GM18868 (cell line): ENCODE results near the gene CCDC3.

Experiments
- ATAC-seq: cut with Tn5 transposase; IDR thresholded peaks from one replicate; pipeline ENCODE4 v1.9.1; 2021; ENCODE audit warnings: mild to moderate bottlenecking, moderate library complexity; ENCODE audit not compliant: unreplicated experiment

Gene CCDC3

DNA sequence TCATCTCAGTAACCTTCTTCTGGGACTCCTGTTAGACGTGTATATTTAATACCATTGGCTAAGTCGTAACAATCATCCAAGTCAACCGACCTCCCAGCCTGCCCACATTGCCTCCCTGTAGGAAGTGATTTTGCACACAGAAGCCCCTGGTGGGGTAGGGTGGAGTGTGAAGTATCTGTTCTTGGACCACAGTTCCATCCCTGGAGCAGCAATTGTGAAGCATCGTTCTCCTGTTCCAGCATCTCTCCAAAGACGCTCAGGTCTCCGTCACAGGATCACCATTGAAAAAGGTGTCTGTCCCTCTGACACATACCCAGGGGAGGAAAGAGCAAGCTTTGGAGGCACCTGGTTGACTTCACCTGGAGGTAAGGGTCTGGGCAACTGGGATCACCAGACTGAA lies 72.9 kb downstream of the CCDC3 start:
- ATAC-seq, result no peak

DNA sequence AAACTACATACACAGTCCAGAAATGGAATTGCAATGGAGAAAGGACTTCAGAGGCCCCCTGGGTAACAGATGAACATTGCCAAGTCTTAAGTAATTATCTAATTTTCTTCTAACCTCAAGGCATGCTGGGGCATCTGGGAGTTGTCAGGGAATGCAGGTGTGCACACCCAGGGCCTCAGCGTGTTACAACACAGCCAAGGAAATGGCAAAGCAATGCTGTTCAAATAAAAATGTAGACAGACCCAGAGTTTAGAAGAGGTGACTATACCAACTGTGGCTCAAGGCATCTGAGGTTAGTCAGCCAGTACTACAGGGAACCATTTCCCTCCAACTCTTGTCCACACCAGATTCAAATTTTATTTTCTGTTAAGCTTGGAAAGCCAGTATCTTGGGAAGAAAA lies 73.6 kb downstream of the CCDC3 start:
- no peak for ATAC-seq

DNA sequence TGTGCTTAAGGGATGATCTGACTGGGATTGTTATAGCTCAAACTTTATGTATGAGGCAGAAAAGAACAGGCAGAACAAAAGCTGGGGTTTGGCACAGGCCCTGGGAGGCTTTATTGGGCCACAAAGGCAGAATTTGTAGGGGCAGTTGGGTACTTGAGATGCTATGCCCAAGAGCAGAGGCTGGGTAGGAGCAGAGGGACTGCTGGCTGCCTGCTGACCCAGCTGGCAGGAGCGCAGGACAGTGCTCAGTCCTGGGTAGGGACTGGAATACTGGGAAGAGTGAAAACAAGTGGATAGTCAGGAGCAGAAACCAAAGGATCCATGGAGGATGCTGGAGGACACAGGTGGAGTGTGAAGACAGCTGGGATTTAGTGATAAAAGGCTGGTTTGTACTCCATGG lies 75.7 kb downstream of the CCDC3 start:
- no peak for ATAC-seq

DNA sequence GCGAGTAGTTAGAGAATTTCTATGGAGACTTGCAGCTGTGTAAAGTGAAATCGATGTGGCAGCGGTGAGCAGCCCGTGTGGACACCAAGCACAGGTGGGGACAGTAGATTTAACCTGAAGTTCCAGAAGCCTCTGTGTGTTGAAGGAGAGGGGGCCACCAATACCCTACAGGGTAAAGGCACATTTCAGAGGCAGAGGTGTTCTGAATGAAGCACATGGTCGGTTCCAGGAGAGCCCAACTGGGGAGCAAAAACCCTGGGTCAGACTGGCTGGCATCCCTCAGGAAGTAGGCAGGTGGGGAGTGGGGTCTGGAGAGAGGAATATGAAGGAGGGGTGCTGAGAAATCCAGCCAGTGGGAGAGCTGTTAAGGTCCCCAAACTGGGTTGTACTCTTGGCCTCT lies 76.6 kb downstream of the CCDC3 start:
- no peak for ATAC-seq

DNA sequence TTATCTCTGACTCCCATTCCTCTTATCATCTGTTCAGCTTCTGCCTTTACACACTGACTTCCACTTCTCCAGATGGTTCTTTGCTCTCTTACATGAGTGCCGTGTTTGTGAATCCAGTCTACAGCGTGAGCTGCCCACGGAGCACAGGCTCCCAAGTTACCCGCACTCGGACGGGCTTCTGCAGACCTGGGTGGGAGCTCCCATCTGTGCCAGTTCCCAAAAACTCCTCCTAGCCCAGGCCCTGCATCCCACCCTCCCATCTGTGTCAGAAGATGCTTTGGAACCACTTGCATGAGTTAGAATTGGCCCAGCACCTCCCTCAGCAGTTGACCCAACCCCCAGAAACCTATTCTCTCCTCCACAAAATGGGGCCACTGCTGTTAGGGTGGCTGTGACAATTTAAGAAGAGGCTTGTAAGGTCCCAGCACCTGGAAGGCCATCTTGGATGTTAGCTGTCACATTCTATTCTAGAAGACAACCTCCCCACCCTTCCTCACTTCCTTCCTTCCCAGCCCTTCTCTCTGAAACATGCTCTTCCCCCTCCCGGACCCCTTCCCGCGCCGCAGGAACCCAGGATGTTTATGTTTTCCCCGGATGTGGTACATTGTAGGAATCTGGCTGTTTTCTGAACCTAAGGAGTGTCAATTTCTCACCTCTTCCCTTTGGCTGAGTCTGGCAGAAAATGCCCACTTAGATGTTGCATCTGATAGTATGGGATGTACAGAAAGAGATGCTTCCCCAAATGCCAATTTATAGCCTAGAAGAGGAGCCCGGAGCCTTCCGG lies 79.2 kb downstream of the CCDC3 start:
- ATAC-seq, result no peak

DNA sequence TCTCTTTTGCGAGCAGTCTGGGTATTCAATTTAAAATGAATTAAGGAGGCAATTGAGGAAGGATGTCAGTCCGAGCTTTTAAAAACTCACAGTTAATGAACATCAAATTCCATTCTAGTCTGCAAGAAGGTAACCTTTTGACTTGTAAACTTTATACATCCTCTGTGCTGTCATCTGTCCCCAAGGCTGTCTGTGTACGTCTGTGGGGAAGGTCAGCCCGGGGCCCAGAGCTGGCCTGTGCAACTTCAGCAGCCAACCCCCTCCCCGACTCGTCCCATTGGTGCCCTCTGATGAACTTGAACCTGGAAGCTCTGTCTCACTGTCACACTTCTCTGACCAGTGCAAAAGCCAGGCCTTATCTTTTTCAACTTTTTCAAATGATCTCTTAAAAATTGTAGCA lies 80.3 kb downstream of the CCDC3 start:
- no peak for ATAC-seq

DNA sequence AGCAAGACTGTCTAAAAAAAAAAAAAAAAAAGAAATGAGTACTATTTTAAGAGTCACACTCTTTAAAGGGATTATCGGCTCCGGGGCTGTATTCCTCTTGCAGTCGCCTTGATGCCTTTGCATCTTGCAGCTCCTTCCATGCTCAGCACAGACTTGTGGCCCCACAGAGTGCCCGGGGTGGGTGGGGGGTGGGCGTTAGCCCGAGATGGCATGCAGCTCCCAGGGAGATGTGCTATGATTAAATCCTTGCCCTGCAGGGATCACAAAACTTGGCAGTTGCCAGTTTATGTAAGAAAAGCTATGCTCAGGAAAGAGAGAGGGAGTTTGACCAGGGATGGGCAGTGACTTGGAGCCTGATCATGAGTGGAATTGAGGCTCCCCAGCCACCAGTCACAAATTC lies 81.9 kb downstream of the CCDC3 start:
- no peak for ATAC-seq

DNA sequence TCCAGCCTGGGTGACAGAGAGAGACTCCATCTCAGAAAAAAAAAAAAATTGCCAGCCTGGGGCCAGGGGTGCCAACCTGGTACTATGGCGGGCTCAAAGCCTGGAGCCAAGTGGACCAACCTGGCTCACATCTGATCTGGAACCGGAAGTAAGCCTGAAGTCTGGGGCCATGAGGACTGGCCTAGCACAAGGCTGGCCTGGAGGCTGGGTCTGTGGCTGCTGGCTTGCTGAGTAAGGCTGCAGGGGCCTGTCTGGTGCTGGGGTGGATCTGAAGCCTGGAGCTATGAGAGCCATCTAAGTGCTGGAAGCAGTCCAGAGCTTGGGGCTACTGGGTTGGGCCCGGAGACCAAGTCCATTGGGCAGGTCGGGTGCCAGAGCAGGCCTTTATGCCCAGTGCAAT lies 84.9 kb downstream of the CCDC3 start:
- no peak for ATAC-seq

DNA sequence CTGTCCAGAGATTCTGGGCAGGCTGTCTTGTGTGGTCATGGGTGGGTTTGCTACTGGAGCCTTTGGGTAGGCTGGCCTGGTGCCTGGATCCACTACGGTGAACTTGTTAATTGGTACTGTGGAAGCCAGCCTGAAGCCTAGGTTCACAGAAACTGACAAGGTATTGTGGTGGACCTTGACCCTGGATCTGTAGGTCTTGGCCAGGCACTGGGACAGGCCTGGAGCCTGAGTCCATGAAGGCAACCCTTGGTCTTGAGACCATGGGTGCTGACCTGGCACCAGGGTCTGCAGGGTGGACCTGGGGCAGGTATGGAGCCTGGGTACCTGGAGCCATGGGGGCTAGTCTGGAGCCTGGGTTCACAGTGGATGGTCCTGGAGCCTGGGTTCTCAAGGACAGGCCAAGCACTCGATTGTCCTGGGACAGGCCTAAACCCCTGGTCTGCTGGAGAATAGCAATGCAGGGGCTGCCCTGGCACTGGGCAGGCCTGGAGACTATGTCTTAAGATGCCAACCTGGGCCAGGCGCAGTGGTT lies 85.8 kb downstream of the CCDC3 start:
- no peak for ATAC-seq

DNA sequence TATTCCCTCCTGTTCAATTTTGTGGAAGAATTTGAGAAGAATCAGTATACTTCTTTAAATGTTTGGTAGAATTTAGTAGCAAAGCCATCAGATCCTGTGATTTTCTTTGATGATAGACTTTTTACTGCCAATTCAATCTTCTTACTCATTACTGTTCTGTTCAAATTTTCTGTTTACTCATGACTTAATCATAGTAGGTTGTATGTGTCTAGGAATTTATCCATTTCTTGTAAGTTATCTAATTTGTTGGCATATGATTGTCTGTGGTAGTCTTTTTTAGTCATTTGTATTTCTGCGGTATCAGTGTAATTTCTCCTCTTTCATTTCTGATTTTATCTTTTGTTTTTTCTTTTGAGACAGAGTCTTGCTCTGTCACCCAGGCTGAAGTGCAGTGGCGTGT lies 87.4 kb downstream of the CCDC3 start:
- ATAC-seq, result no peak

DNA sequence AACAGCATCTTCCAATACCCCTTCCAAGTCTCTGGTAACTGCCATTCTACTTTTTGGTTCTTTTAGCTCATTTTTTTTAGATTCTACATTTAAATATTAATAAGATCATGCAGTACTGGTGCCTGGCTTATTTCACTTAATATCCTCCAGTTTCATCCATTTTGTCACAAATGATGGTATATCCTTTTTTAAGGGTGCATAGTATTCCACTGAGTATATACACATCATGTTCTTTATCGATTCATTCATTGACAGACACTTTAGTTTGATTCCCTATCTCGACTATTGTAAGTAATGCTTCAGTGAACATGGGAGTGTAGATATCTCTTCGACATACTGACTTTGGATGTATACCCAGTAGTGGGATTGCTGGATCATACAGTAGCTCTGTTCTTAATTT lies 89.7 kb downstream of the CCDC3 start:
- no peak for ATAC-seq

DNA sequence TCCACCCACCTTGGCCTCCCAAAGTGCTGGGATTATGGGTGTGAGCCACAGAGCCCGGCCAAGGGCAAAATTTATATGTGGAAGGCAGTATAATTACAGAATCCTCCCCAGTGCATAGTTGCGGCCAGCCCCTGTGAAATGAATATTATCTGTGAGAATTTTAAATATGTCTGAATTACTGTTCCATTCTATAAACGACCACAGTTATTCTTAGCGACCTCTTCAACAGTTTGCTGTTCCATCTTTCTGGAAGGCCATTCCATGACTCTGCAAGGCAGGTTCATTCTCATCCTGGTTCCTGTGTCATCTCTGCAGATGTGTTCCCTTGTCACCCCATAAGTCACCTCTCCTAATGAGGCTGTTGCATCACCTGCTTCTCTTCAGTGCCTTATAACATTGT lies 90.7 kb downstream of the CCDC3 start:
- no peak for ATAC-seq

DNA sequence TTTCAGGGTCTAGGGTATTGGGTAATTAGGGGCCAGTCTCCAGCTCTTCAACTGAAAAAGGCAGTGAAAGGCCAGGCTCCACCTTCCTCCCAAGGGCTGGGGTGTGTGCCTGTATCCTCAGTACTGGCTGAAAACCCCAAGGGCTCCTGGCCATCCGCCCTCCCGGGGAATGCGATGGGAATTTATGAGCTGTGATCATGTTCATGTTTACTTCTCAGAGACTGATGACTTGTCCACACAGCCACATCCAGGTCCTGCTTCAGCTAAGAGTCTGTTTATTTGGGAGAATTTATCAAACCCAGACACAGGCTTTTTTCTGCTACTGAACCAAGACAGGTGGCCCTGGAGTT lies 91.7 kb downstream of the CCDC3 start:
- no peak for ATAC-seq

DNA sequence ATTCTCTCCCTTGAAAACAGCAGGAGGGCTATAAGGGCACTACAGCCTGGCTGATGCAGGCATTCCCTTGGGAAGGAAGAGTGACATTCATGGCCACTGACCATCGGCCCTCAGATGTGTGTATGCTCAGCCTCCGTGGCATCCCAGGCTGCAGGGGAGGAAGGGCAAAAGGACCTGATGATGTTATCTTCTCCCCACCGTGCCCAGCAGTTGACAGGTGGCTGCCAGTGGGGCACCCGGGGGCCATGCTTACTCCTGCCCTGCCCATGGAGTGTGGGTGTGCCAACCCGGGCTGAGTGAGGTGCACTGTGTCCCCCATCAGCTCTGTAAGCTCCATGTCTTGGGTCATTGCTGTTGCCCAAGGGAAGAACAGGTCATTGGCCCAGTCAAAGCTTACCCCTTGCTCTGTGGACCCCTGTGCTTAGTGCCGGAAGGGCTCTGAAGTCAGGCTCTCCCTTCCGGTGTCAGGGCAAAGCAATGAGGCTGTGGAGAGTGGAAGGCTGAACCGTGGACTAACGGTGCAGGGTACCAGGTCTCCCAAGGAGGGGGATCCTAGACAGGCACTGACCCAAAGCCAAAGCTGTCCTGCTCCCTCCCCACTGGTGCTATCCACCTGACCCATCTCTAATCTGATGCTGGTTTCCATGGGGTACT lies 92.2 kb downstream of the CCDC3 start:
- ATAC-seq, result no peak

DNA sequence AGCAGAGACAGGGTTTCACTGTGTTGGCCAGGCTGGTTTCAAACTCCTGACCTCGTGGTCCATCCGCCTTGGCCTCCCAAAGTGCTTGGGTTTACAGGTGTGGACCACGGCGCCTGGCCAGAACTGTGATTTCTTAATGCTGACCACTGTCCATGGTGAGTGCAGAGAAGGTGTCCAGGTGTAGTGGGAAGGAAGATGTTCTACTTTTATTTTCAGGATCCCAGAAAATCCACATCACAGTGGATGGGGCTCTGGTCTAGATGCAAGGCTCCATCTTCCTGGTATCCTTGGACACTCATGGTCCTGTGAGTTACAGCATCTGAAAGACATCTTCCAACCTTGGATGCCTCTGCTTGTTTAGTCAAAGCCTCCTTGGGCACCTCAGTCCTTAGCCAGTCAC lies 92.7 kb downstream of the CCDC3 start:
- ATAC-seq, result no peak

DNA sequence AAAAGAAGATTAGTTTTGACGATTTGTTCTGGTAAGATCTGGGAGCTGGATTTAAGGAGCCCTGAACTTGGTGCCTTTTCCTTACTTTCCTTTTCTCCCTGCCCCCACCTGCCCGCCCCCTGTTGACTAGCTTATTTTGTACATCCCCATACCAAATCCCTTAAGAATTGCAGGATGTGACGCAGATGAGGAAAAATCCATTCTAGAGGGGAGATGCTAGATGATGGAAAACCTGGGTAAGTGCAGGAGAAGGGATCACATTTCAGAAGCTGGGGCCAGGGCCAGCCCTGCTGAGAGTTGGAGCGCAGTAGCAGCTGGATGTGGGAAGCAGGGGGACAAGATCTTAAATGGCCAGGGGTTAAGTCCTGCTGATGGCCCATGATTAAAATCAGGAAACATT lies 93.9 kb downstream of the CCDC3 start:
- ATAC-seq, result no peak

DNA sequence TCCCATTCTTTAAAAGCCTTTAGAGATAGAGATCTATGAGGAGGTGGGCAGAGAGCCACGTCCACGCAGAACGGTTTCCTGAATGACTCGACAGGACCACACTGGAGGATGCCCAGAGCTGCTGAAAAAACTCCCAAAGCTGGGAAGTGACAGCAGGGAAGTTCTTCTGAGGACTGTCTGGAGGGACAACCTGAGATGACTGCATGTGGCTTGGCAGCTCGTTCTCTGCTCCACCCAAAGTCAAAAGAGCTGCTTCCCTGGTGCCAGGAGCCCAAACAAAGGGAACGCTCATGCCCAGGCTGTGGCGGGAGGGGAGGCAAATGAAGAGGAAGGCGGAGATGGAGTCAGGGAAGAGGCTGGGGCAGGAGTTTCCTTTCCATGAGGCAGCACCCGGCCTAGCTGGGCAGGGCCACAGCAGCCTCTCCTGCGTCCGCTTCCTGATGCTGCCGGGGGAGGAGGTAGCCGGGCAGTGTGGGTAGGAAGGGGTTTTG lies 95.4 kb downstream of the CCDC3 start:
- ATAC-seq, result no peak

DNA sequence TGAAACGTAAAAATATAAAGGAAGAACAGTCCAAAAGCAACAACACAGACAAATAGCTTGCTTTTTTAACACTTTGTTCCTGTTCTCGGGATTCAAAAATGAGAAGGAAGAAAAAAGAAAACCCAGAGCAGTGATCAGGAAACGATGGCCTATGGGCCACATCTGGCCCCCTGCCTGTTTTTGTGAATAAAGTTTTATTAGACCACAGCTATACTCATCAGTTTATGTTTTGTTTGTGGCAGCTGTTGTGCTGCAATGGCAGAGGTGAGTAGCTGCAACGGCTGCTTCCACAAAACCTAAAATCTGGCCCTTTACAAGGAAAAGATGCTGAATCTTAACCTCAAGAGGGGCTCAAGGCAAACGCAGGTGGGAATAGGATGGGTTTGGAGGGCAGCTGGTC lies 96.4 kb downstream of the CCDC3 start:
- no peak for ATAC-seq

DNA sequence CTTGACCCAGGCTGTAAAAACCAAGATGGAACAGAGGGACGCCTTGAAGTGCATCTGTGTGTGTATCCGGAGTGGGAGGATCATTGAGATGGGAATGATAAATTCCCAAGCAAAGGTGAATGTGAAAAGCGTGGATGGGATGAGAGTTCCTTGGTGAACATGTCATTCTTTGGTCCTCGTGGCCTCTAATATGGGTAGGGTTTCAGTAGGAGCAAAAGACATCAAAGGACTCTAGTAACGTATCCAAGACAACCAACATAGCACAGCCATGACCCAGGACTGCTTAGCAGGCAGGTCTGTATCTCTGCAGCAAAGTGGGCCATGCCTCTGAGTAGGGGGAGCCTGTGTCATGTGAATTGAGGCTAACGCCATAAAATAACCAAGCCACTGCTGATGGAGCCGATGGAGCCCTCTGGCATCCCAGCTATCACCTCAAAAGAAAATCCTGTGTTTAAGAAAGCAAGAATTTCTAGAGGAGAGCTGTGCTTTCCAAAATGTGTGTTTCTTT lies 98.6 kb downstream of the CCDC3 start:
- ATAC-seq, result no peak

DNA sequence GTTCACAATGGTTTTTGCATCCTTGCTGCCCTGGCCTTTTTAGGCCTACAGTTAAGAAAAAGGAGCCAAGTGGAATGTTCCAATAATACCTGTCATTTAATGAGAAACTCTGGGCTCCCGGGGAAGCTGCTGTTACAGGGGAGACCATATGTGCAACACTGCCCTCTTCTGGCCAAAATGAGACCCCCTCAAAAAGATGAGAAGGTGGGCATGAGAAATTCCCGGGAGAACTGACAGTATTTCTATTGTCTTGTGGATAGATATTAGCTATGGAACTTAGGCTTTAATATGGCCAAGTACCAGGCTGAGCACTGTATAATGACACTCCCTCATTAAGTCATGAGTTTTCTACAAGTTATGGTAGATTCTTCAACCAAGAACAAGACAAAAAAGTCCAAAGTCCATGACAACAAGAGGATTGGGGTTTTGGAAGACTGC lies 99.4 kb downstream of the CCDC3 start:
- no peak for ATAC-seq

DNA sequence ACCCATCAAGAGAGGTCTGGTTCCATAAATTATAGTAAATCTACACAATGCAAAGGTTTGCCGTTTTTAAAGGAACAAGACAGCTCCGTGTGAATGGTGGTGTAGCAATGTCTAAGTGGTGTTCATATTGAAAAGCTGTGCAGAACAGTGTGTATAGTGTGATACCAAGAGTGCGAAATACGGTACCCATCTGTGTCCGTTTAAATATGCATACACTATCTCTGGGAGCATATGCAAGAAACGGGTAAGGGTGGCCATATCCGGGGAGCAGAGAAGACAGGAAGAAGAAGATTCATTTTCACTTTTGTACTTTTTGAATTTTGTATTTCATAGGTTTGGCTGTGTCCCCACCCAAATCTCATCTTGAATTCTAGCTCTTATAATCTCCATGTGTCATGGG lies 102.0 kb downstream of the CCDC3 start:
- no peak for ATAC-seq

DNA sequence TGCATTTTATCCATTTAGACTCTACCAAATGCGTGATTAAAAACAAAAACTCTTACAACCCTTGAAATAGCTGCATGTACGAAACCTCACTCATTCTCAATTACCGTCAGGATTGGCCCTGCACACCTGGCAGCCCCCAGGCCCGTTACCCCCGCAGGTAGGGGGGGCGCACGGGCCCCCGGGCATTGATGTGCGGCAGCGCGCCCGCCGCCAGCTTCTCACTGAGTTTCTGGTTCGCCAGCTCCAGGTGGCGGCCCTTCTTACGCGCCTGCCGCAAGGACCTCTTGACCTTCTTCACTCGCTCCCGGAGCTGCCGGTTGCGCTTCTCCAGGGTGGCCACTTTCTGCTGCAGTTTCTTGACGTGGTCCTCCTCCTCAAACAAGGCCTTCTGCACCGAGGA lies 103.2 kb downstream of the CCDC3 start:
- no peak for ATAC-seq
